ENCODE data around the gene ART3. TPM values are rescaled to one million over a fixed set of nuclear protein-coding genes. Genes with fewer than 3 reads are reported as not detected.
A peak's percentile ranks its signal among the peaks of the same experiment; 100 is the strongest.

Gene ART3
- total RNA-seq, 2 experiments from 2014 or later: not detected

DNA sequence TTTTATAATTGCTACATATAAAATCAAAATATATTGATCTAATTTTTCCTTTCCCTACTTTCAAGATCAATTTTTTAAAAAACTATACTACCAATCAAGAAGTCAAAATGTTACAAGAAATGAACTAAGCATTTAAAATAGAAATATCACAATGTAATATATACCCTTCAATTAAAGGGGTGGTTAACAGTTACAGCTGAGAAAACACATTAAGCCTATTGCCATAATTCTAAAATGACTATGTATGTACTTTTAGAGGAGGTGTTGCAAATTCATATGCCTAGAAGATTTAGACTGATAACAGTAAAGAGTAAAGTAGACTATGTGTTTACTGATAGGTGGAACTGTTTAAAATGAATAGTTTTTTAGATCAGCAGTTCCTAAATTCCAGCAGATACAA is 70.0 kb downstream of the ART3 start:
- CTCF ChIA-PET: no interaction called here
- POLR2A ChIA-PET: no interaction called here
- Histone ChIP-seq H3K4me1 (ENCODE audit: insufficient read depth, low read length) (peaks cover 15% of the 10 kb centered on the region), H3K27ac (ENCODE audit: low read depth in 1 of 2, low read length in 2 of 2) (no peak overlapping the region), H3K27me3 (ENCODE audit: control insufficient read depth in 1 of 2, insufficient read depth in 2 of 2, low read length in 2 of 2) (no peaks in the 10 kb centered on the region), H3K36me3 (ENCODE audit: insufficient read depth, low read length) (peaks cover 37% of the 10 kb centered on the region), H3K9me3 (ENCODE audit: control insufficient read depth in 1 of 2, insufficient read depth in 1 of 2, low read length in 2 of 2) (no peaks in the 10 kb centered on the region), H3K4me3 (ENCODE audit: low read length) (no peak overlapping the region)
- Mint-ChIP-seq H3K4me1 (ENCODE audit: low read depth) (peaks cover 60% of the 10 kb centered on the region), H3K4me3 (peak overlapping the region; percentile 74), H3K27ac (no peak overlapping the region), H3K27me3 (no peaks in the 10 kb centered on the region), H3K9me3 (no peaks in the 10 kb centered on the region), H3K36me3 (ENCODE audit: low read depth) (peaks cover 57% of the 10 kb centered on the region)
- ATAC-seq (ENCODE audit: poor library complexity) (no peak), DNase-seq (no peak)
- intact Hi-C loops (cut with DNase I, micrococcal nuclease): loop anchor here in 1 of 2 experiments (10.0 kb wide), 1 partner anchor 630 kb away; the partner anchor contains the start of genes RCHY1 and THAP6
- TF ChIP-seq, protein P1, sequence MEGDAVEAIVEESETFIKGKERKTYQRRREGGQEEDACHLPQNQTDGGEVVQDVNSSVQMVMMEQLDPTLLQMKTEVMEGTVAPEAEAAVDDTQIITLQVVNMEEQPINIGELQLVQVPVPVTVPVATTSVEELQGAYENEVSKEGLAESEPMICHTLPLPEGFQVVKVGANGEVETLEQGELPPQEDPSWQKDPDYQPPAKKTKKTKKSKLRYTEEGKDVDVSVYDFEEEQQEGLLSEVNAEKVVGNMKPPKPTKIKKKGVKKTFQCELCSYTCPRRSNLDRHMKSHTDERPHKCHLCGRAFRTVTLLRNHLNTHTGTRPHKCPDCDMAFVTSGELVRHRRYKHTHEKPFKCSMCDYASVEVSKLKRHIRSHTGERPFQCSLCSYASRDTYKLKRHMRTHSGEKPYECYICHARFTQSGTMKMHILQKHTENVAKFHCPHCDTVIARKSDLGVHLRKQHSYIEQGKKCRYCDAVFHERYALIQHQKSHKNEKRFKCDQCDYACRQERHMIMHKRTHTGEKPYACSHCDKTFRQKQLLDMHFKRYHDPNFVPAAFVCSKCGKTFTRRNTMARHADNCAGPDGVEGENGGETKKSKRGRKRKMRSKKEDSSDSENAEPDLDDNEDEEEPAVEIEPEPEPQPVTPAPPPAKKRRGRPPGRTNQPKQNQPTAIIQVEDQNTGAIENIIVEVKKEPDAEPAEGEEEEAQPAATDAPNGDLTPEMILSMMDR (IDR thresholded peaks at IDR 0.05): no peak

DNA sequence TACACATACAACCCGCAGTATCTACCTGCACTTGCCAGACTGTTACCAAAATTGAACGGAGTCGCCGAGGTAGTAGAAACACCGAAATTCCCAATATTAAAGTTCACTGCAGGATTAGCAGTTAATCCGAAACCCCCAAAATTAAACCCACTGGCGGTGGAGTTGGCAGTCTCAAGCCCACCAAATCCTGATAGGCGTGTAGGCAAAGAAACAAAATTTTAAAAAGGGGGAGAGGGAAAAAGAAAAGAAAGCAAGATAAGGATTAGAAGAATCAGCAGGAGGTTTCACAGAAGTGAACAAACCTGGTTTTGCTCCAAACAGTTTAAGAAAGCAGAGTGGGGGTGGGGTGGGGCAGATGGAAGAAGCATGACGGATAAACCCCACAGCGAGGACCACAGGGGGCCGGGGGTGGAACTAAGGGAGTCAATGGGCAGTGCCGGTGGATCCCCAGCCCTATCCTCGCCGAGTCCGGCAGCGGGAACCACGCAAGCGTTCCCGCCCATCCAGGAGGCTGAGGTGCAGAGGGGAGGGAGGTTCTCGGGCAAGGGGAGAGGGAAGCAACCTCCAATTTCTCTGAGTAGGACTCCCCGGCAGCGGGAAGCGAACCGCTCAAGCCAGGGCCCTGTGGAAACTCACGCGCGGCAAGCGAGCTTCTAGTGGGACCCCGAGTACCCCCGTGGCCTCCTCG is 73.1 kb downstream of the ART3 start:
- CTCF ChIA-PET: interaction anchor here (1.1 kb wide), 1 partner anchor 8 kb away, joined by 3 read pairs; no protein-coding TSS in a partner anchor
- H3K9me3 Mint-ChIP-seq: no peaks in the 10 kb centered on the region
- Histone ChIP-seq H3K4me3 (ENCODE audit: low read length) (peak overlapping the region; percentile 95), H3K27me3 (ENCODE audit: control insufficient read depth in 1 of 2, insufficient read depth in 2 of 2, low read length in 2 of 2) (no peaks in the 10 kb centered on the region), H3K36me3 (ENCODE audit: insufficient read depth, low read length) (peaks cover 15% of the 10 kb centered on the region), H3K9me3 (ENCODE audit: control insufficient read depth in 1 of 2, insufficient read depth in 1 of 2, low read length in 2 of 2) (no peaks in the 10 kb centered on the region), H3K4me1 (ENCODE audit: insufficient read depth, low read length) (peaks cover 15% of the 10 kb centered on the region), H3K27ac (ENCODE audit: low read depth in 1 of 2, low read length in 2 of 2) (peak overlapping the region; percentile 80 to 90)
- peak in 6 of 14 experiments; percentile 1 to 56 (median 16) for DNase-seq
- H3K27ac Mint-ChIP-seq: peak overlapping the region; percentile 92
- peak; percentile 18 for ATAC-seq (ENCODE audit: poor library complexity)
- peaks cover 38% of the 10 kb centered on the region for H3K4me1 Mint-ChIP-seq (ENCODE audit: low read depth)
- peaks cover 34% of the 10 kb centered on the region for H3K36me3 Mint-ChIP-seq (ENCODE audit: low read depth)
- H3K4me3 Mint-ChIP-seq: peak overlapping the region; percentile 99
- no peaks in the 10 kb centered on the region for H3K27me3 Mint-ChIP-seq
- intact Hi-C loops (cut with DNase I, micrococcal nuclease): loop anchor here (2.0 to 10.0 kb wide), 8 partner anchors 65 to 1715 kb away; partner anchors contain the start of genes SDAD1 (in 2 of the 2), G3BP2 (in 1 of the 2), MRPL1 (in 1 of the 2) and NAAA (in 1 of the 2)
- TF ChIP-seq, protein P1 (IDR thresholded peaks at IDR 0.05): no peak
- POLR2A ChIA-PET: interaction anchor here (0.8 to 2.0 kb wide), 9 partner anchors 15 to 1715 kb away, joined by 3 to 18 read pairs (median 4); partner anchors contain the start of genes MRPL1, NAAA, SCARB2 and SDAD1

DNA sequence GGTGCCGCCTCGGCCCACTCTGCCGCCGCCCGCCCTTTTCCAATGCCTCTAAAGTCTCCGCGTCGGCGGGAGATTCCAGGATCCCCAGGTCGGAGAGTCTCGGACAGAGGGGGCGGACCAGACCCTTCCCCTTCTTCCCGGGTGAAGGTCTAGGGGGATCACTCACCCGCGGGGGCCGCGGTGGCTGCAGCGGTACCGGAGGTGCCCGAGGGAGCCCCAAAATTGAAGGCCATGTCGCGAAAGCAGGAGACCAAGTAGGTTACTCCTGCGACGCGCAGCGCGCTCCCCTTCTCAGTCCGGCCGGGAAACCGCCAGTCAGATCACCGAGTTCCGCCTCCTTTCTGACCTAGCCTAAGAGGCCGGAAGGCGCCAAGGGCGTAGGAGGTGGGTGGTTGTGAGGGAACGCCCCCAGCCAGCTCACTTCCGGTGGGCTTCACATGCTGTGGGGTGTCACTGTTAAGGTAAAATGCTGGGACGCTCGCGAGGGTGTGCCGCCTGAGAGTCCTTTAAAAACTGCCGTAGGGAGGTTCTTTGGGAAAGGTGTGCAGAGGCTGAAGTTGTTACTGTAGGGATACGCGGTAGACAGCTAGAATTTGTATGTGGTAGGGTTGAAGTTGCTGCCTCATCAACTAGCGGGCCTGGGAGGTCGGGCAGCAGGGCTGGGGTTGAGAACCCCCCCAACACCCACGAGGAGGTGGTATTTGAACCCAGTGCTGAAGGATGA is 73.8 kb downstream of the ART3 start, which contains the start of gene NUP54:
Gene NUP54, minus strand, starts transcription at position 256 of the 724 bp plus-strand sequence. Its CDS starts 23 bp downstream, at position 233.
- TF ChIP-seq, protein P1 (IDR thresholded peaks at IDR 0.05): no peak
- Histone ChIP-seq H3K9me3 (ENCODE audit: control insufficient read depth in 1 of 2, insufficient read depth in 1 of 2, low read length in 2 of 2) (no peaks in the 10 kb centered on the region), H3K36me3 (ENCODE audit: insufficient read depth, low read length) (peaks cover 10% of the 10 kb centered on the region), H3K27ac (ENCODE audit: low read depth in 1 of 2, low read length in 2 of 2) (peak within 1 kb of the TSS; percentile 80 to 90), H3K4me3 (ENCODE audit: low read length) (peak within 1 kb of the TSS; percentile 95), H3K4me1 (ENCODE audit: insufficient read depth, low read length) (peaks cover 15% of the 10 kb centered on the region), H3K27me3 (ENCODE audit: control insufficient read depth in 1 of 2, insufficient read depth in 2 of 2, low read length in 2 of 2) (no peaks in the 10 kb centered on the region)
- Mint-ChIP-seq H3K27me3 (no peaks in the 10 kb centered on the region), H3K27ac (peak within 1 kb of the TSS; percentile 92), H3K4me1 (ENCODE audit: low read depth) (peaks cover 38% of the 10 kb centered on the region), H3K36me3 (ENCODE audit: low read depth) (peaks cover 29% of the 10 kb centered on the region), H3K9me3 (no peaks in the 10 kb centered on the region), H3K4me3 (peak within 1 kb of the TSS; percentile 99)
- POLR2A ChIA-PET: interaction anchor here (0.6 to 2.0 kb wide), 12 partner anchors 8 to 1714 kb away, joined by 3 to 18 read pairs (median 4); partner anchors contain the start of genes CCNG2, MRPL1, NAAA and SCARB2
- CTCF ChIA-PET: interaction anchor here (1.1 kb wide), 1 partner anchor 9 kb away, joined by 3 read pairs; no protein-coding TSS in a partner anchor
- DNase-seq (peak; percentile 90 to 97 (median 93)), ATAC-seq (ENCODE audit: poor library complexity) (peak; percentile 97)
- intact Hi-C loops (cut with DNase I, micrococcal nuclease): loop anchor here (2.0 to 10.0 kb wide), 7 partner anchors 64 to 1714 kb away; partner anchors contain the start of genes SDAD1 (in 2 of the 2), G3BP2 (in 1 of the 2), MRPL1 (in 1 of the 2) and NAAA (in 1 of the 2)

Measured in CD4-positive, alpha-beta T cell (primary cell).